Stimulated activated CD4-positive, alpha-beta T cell treated with anti-CD3 and anti-CD28 coated beads, Interleukin-1b, Interleukin-23, amount 100 ng/mL, for 24 hours (primary cell): ENCODE data around the gene MTA1.

Experiments used
- DNase-seq, 4 experiments: peaks; one replicate each; pipeline ENCODE4 v3.0.0-alpha.2; 2020; ENCODE audit warnings: low read depth in 4 of 4, low spot score in 1 of 4

Gene MTA1

GRCh38 chr14:105419195-105420091 lies at the start of gene MTA1:
Gene MTA1 (plus strand): TSS chr14:105419827. CDS start chr14:105420036, 209 bp downstream.
- DNase-seq = peak in 2 of 4 experiments; percentile 39 to 41

GRCh38 chr14:105374389-105374788 lies 45.2 kb upstream of the MTA1 start:
- no peak for DNase-seq

DNA sequence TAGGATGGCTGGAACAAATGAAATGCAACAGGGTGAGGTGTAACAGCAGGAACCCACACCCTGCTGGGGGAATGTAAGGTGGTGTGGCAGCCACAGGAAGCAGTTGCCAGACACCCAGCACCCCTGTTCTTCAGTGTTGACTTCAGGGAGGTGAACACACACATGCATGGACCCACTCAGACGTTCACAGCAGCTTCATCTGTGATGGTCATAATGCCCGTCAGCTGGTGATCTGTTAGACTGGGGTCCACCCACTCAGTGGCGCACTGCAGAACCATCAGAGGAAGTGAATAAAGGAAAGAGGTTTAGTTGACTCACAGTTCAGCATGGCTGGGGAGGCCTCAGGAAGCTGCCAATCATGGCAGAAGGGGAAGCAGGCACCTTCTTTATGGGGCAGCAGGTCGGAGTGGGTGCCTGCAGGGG lies 44.0 kb upstream of the MTA1 start:
- DNase-seq = peak in 1 of 4 experiments; percentile 21

GRCh38 chr14:105376521-105377440 lies 42.8 kb upstream of the MTA1 start:
- DNase-seq = no peak

DNA sequence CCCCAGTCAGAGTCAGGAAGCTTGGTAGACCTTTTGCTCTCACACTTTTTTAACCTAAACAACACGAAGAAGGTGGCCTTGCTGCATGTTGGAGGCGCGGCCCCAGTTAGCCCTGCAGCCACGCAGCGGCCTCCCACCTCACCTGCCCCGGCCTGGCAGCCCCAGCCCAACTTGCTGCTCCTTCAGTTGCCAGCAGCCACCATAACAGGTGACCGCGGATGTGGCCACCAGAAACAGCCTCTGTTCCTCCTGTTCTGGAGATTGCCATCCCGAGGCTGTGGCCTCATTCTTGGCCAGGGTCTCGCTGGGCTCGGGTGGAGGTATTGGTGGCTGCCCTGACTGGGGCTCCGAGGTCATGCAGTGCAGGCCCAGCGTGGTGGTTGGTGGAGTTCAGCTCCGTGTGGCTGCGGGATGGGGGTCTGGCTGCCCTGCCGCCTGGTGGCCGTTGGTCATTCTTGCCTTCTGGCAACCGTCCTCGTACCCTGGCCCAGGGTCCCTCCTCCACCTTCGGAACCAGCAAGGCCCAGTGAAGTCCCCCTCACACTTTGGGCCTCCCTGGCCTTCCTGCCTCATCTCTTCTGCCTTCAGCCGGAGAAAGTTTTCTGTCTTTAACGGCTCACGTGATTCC lies 42.0 kb upstream of the MTA1 start:
- no peak for DNase-seq

DNA sequence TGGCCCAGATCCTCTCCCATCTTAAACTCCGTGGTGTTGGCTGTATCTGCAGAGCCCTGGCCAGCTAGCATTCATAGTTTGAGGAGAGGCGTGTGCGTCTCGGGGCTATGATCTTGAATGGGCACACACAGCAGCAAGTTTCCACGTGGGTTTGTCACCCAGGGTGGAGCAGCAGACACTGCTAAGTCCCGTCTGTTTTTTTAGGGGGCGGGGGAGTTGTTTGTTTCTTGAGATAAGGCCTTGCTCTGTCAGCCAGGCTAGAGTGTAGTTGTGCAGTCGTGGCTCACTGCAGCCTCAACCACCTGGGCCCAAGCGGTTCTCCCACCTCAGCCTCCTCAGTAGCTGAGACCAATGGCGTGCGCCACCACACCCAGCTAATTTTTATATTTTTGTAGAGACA lies 41.4 kb upstream of the MTA1 start:
- DNase-seq = no peak

- no peak for DNase-seq
These were observed 40.5 kb upstream of the MTA1 start for GRCh38 chr14:105378873-105379685.

GRCh38 chr14:105379946-105380345 lies 39.7 kb upstream of the MTA1 start:
- no peak for DNase-seq

- DNase-seq = no peak
These were observed 38.9 kb upstream of the MTA1 start for GRCh38 chr14:105380756-105381155.

- no peak for DNase-seq
These were observed 37.9 kb upstream of the MTA1 start for GRCh38 chr14:105381446-105382342.

- no peak for DNase-seq
These were observed 37.1 kb upstream of the MTA1 start for GRCh38 chr14:105382343-105383082.

- DNase-seq = no peak
These were observed 36.4 kb upstream of the MTA1 start for GRCh38 chr14:105383083-105383730.

DNA sequence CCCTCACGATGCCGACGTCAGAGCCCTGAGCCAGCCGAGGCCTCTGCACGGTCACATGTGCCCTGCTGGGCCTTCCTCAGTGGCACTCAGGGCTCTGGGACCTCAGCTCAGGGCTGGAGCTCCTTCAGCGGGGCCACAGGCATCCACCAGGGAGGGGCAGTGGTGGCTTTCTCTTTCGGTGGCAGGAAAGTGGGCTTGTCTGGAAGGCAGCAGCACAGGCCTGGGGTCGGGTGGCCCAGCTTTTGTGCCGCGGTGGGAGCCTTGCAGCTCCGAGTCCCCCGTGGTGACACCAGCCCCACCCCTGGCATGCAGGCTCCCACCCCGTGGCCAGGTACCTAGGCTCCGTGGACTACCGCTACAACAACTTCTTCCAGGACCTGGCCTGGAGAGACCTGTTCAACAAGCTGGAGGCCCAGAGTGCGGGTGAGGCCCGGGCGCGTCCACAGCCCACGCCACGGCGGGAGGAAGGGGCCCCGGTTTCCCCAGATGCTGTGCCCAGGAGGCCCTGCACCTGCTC lies 35.5 kb upstream of the MTA1 start:
- no peak for DNase-seq

DNA sequence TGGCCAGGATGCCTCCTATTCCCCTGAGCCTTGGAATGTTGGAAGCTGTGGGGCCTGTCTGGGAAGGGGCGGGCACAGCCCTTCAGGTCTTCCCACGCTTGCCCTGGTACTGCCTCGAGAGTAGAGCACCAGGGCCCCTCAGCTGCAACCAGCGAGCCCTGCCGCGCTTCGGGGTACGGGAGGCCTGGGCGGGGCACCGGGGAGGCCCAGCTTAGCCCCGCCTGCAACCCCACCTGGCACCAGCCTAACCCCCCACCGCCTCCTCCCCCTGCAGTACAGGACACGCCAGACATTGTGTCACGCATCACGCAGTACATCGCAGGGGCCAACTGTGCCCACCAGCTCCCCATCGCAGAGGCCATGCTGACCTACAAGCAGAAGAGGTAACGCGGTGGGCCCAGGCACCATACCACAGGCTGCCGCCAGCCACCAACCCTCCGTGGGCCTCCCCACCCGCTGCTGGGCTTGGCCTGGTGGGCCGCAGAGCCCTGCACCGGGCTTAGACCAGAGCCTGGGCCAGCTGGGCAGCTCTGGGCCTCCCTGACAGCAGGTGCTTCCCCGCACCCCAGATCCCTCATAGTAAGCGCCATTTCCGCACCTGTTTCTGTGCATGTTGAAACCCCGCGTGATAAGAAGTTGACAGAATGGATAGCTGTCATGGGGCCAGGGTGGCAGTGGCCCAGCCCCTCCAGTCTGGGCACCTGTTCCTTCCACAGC lies 34.9 kb upstream of the MTA1 start:
- DNase-seq = no peak

DNA sequence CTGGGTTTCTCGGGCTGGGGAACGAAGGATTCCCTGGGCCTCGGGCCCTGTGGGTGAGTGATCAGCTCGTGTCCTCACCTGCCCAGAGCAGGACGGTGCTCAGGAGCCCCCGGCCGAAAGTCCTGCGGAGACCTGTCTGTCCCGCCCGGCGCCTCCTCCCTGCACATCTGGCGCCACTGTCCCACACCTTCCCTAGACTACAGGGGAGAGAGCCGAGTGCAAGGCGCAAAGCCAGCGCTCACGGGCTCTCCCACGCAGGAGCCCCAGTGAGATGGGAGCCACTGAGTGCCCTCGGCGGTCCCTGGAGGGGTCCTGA lies 34.3 kb upstream of the MTA1 start:
- no peak for DNase-seq

- DNase-seq = no peak
These were observed 33.8 kb upstream of the MTA1 start for GRCh38 chr14:105385698-105386365.
